GM12801 (cell line): Measurements from ENCODE around the gene RGS6.

ENCODE experiments used
- TF ChIP-seq, protein P1 (sequence below): IDR thresholded peaks from one replicate; pipeline ENCODE4 v1.5.1; 2011; ENCODE audit warnings: control low read depth; ENCODE audit not compliant: insufficient read length; ENCODE audit errors: extremely low read depth

RGS6 gene

DNA sequence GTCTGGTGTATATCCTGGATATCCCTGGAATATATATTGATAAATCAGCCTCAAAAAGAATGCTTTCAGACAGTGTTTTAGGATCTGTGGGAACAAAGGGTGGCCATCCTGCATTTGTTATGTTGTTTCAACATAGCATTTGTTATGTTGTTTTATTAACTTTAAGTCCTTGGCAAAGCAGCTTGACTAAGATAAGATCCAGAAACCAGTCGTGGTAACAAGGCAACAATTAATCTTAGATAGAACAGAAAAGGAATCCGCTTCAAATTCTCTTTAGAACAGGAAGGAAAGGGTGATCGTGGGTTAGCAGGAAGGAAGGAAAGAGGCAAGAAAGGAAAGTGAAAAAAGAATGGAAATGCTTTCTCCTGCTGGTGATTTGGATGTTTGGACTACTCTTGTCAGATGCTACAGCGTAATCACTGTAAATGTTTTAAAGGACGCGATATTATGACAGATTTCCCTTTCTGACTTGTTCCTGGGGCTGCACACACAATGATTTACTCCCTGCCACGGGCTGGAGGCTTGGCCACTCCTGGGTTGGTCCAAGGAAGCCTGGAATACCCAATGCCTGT lies 518.3 kb downstream of the RGS6 start:
- TF ChIP-seq, protein P1, sequence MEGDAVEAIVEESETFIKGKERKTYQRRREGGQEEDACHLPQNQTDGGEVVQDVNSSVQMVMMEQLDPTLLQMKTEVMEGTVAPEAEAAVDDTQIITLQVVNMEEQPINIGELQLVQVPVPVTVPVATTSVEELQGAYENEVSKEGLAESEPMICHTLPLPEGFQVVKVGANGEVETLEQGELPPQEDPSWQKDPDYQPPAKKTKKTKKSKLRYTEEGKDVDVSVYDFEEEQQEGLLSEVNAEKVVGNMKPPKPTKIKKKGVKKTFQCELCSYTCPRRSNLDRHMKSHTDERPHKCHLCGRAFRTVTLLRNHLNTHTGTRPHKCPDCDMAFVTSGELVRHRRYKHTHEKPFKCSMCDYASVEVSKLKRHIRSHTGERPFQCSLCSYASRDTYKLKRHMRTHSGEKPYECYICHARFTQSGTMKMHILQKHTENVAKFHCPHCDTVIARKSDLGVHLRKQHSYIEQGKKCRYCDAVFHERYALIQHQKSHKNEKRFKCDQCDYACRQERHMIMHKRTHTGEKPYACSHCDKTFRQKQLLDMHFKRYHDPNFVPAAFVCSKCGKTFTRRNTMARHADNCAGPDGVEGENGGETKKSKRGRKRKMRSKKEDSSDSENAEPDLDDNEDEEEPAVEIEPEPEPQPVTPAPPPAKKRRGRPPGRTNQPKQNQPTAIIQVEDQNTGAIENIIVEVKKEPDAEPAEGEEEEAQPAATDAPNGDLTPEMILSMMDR: no peak

DNA sequence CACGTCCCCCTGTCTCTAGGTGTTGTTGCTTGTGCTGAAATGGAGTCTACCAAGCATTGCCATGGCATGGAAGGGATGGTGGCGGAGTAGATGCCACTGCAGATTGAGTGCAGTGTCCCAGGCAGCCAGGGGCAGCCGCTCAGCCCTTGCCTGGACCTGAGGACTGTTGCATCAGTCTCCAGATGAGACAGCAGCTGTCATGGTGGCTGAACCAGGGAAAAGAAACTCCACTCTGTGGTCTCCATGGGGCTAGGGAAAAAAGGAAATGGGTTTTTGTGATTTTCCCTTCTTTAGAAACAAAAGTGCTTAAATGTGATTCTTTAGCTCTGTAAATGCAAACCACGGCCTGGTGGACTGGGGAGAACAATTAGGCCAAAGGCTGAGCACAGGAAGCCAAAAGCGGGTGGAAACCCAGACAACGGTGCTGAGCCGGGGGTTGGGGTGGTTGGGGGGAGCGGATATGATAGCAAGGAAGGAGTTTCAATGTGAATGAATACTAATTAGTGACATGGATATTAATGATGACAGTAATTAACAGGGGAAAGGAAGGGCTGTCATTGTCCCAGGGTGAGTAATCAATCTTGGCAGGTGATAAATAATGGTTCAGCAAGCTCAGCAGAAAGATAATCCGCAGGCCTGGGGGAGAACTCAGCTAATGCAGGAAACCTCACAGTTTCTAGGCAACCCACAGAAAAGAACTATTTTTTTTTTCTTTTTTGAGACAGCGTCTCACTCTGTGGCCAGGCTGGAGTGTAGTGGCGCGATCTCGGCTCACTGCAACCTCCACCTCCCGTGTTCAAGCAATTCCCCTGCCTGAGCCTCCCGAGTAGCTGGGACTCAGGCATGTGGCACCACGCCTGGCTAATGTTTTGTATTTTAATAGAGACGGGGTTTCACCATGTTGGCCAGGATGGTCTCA lies 519.1 kb downstream of the RGS6 start:
- TF ChIP-seq, protein P1: no peak

DNA sequence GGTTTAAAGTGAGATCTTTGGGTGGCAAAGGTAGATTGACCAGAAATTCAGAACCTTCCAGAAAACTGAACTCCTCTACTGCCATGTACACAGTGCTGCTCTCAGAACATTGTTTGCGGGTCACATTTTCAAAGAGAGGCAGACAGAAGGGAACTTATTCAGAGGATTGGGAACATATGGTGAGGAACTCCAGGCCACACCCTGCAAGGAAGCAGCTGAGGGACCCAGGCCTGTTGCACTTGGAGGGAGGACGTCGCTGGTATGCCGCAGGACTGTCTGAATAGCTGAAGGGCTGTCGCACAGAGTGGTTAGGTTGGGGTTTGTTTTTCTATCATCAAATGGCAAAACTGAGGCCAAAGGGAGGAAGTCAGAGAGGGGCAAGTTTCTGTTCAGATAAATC lies 520.5 kb downstream of the RGS6 start:
- TF ChIP-seq, protein P1: no peak

DNA sequence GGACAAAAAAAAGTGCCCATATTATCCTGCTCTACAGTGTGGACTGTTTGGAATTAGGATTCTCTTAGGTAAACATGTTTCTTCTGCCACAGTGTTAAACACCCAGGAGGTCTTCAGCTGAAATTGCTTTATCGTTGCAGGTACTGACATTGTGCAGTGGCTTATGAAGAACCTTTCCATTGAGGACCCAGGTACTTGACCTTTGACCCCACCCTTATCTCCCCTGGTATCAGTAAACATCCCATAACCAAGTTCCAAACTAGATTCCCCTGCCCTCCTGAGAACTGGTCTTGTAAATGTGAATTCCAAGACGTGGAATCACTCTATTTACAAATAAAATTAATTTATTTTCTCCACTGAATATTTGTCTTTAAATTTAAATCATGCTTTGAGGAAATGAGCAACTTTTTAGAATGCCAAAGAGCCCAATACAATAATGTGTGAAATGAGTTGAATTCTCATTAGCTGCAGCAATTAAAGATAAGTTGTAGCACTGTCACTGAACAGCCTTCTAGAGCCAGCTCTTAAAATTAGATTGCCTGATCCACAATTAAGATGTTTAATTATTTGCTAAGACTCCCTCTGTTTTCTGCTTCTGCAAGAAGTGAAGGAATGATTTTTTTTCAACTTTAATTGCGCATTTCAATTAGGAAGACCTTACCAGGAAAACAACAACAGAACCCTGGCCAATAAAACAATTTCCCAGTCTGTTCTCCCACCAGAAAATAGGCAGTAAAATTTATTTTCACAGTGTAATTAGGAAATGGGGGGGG lies 522.3 kb downstream of the RGS6 start:
- TF ChIP-seq, protein P1: no peak

DNA sequence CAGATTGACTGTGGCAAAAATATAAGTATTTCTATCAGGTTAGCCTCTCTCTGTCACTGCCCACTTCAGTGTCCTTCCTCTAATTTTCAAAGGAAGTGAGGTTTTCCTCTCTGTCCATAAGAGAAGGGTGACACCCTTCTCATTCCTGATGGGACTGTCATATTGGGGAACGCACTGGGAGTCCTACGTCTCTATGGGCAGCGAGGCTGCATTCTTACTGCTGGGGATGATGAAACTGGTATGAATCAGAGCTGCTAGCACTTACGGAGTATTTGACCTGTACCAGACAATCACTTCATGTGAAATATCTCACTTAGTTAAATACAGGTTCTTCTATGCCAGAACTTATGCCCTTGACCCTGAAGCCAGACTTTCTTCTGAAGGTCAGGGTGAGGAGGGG lies 525.4 kb downstream of the RGS6 start:
- TF ChIP-seq, protein P1: no peak

DNA sequence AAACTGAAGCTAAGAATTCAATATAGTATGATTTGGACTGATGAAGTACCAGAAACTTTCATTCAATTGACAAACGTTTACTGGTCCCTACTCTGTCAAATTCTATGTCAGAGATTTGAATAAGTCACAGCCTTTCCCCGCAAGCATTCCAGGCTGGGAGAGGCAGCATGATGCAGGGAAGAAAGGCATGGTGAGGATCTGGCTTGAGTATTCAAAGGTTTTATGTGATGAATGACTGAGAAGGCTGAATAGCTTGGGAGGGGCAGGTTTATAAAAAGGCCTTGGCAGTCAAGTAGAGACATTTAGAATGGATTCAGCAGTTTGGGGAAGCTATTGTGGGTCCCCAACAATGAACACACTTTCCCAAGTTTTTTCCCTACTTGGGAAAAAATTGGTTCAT lies 529.8 kb downstream of the RGS6 start:
- TF ChIP-seq, protein P1: no peak

DNA sequence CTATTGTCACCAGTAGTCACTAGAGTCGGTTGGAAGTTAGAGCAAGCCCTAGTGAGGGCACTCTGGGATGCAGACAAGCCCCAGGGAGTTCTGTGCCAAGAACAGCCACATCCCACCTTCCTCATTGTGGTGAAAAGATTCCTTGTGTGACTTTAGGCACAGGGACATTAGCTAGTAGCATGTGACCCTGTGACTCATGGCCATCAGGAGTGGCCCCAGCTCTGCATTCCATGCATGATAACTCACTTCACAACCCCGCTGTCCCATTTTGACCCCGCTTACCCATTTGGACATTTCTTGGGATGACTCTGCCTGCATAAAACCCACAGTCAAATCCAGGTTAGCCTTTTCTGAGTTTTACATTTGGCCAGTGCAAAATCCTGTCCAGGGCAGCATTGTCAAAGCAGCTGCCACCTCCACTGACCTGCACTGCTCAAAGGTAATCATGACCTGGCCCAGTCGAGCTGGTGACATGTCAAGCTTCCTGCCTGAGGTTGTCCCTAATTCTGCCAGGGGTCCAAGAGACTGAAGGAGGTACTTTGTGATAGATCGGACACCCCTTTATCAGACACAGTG lies 531.1 kb downstream of the RGS6 start:
- TF ChIP-seq, protein P1: no peak
